HG03442 (cell line): ENCODE results near the gene RCOR3.
"Not testable (repeated sequence)": the region's sequence is repeated elsewhere in the genome, so short reads cannot be mapped to it uniquely, and the experiment has no call there.

Experiments used
- ATAC-seq: cut with Tn5 transposase; IDR thresholded peaks from one replicate; pipeline ENCODE4 v1.9.1; 2021; ENCODE audit warnings: mild to moderate bottlenecking, moderate library complexity; ENCODE audit not compliant: unreplicated experiment

RCOR3 gene

GRCh38 chr1:211337430-211338223 lies 78.5 kb downstream of the RCOR3 start:
- ATAC-seq = no peak

GRCh38 chr1:211338224-211338620 lies 79.1 kb downstream of the RCOR3 start:
- ATAC-seq = no peak

- no peak for ATAC-seq
Measured at GRCh38 chr1:211339631-211340041, 80.5 kb downstream of the RCOR3 start.

GRCh38 chr1:211340622-211341507 lies 81.7 kb downstream of the RCOR3 start:
- no peak for ATAC-seq

- no peak for ATAC-seq
Measured at GRCh38 chr1:211341999-211342398, 82.8 kb downstream of the RCOR3 start.

GRCh38 chr1:211343607-211344006 lies 84.4 kb downstream of the RCOR3 start:
- no peak for ATAC-seq

GRCh38 chr1:211344152-211344618 lies 85.0 kb downstream of the RCOR3 start:
- no peak for ATAC-seq

- no peak for ATAC-seq
Measured at GRCh38 chr1:211345719-211346118, 86.6 kb downstream of the RCOR3 start.

GRCh38 chr1:211347077-211347844 lies 88.1 kb downstream of the RCOR3 start:
- no peak for ATAC-seq

- no peak for ATAC-seq
Measured at GRCh38 chr1:211348547-211348946, 89.4 kb downstream of the RCOR3 start.

GRCh38 chr1:211349741-211350140 lies 90.6 kb downstream of the RCOR3 start:
- no peak for ATAC-seq

GRCh38 chr1:211352055-211352454 lies 92.9 kb downstream of the RCOR3 start:
- ATAC-seq = not testable (repeated sequence)

- ATAC-seq = no peak
Measured at GRCh38 chr1:211352465-211352864, 93.3 kb downstream of the RCOR3 start.

- peak; percentile 90 for ATAC-seq
Measured at GRCh38 chr1:211352985-211353515, 93.9 kb downstream of the RCOR3 start.

GRCh38 chr1:211353562-211354212 lies 94.5 kb downstream of the RCOR3 start:
- ATAC-seq = no peak

GRCh38 chr1:211355873-211356272 lies 96.7 kb downstream of the RCOR3 start:
- ATAC-seq = no peak

GRCh38 chr1:211356723-211357407 lies 97.7 kb downstream of the RCOR3 start:
- ATAC-seq = no peak

- no peak for ATAC-seq
Measured at GRCh38 chr1:211358685-211359084, 99.5 kb downstream of the RCOR3 start.

- no peak for ATAC-seq
Measured at GRCh38 chr1:211359876-211360275, 100.7 kb downstream of the RCOR3 start.

- no peak for ATAC-seq
Measured at GRCh38 chr1:211361202-211361601, 102.0 kb downstream of the RCOR3 start.
